IPS-18a (cell line): ENCODE data around the gene MRPL28.
A peak's percentile ranks its signal among the peaks of the same experiment; 100 is the strongest.

ENCODE experiments used
- H3K27ac ChIP-seq: one replicate; pipeline ENCODE4 v1.5.1; 2013; ENCODE audit warnings: low read length
- H3K27me3 ChIP-seq: one replicate; pipeline ENCODE4 v1.6.1; 2013; ENCODE audit warnings: mild to moderate bottlenecking, low read length; ENCODE audit not compliant: control insufficient read depth, insufficient read depth
- H3K36me3 ChIP-seq: one replicate; pipeline ENCODE4 v1.6.1; 2013; ENCODE audit warnings: low read depth, low read length; ENCODE audit not compliant: control insufficient read depth
- H3K4me1 ChIP-seq: one replicate; pipeline ENCODE4 v1.6.1; 2013; ENCODE audit warnings: low read depth, low read length; ENCODE audit not compliant: control insufficient read depth
- H3K4me3 ChIP-seq: one replicate; pipeline ENCODE4 v1.5.1; 2013; ENCODE audit warnings: low read length
- H3K9ac ChIP-seq: one replicate; pipeline ENCODE4 v1.6.1; 2013; ENCODE audit warnings: mild to moderate bottlenecking, low read length, moderate library complexity
- H3K9me3 ChIP-seq: one replicate; pipeline ENCODE4 v1.6.1; 2013; ENCODE audit warnings: low read depth, low read length; ENCODE audit not compliant: control insufficient read depth

MRPL28 gene

GRCh38 chr16:376817-377418, 6.6 kb upstream of the MRPL28 start:
- Histone ChIP-seq H3K9me3 (no peaks in the 10 kb centered on the region), H3K27ac (no peak overlapping the region), H3K36me3 (peaks cover 38% of the 10 kb centered on the region), H3K9ac (no peak overlapping the region), H3K27me3 (no peaks in the 10 kb centered on the region), H3K4me1 (no peaks in the 10 kb centered on the region), H3K4me3 (no peak overlapping the region)

GRCh38 chr16:375927-376816, 5.8 kb upstream of the MRPL28 start:
- Histone ChIP-seq H3K36me3 (peaks cover 44% of the 10 kb centered on the region), H3K4me1 (no peaks in the 10 kb centered on the region), H3K4me3 (no peak overlapping the region), H3K27me3 (no peaks in the 10 kb centered on the region), H3K27ac (no peak overlapping the region), H3K9ac (no peak overlapping the region), H3K9me3 (no peaks in the 10 kb centered on the region)

DNA sequence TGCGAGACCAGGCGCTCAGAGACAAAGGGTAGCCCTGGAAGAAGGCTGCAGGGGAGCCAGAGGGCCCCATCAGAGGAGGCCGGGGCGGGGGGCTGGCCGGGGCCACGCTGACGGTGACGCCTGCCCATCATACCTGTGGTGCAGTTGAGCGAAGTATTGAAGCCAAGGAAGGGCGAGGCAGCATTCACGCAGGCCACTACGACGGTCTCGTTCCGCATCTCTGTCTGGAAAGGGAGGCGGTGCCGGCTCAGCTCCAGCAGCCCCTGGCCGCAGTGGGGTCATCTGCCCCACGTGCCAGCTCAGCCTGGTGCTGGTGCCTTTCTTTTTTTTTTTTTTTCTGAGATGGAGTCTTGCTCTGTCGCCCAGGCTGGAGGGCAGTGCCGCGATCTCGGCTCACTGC, 4.9 kb upstream of the MRPL28 start:
- H3K27ac ChIP-seq, result no peak overlapping the region
- no peak overlapping the region for H3K4me3 ChIP-seq
- no peaks in the 10 kb centered on the region for H3K27me3 ChIP-seq
- H3K9ac ChIP-seq, result no peak overlapping the region
- H3K9me3 ChIP-seq, result no peaks in the 10 kb centered on the region
- no peaks in the 10 kb centered on the region for H3K4me1 ChIP-seq
- peaks cover 44% of the 10 kb centered on the region for H3K36me3 ChIP-seq

GRCh38 chr16:374616-374926, 4.2 kb upstream of the MRPL28 start:
- no peaks in the 10 kb centered on the region for H3K27me3 ChIP-seq
- H3K9ac ChIP-seq, result no peak overlapping the region
- no peaks in the 10 kb centered on the region for H3K4me1 ChIP-seq
- peaks cover 44% of the 10 kb centered on the region for H3K36me3 ChIP-seq
- H3K4me3 ChIP-seq, result no peak overlapping the region
- H3K9me3 ChIP-seq, result no peaks in the 10 kb centered on the region
- no peak overlapping the region for H3K27ac ChIP-seq

DNA sequence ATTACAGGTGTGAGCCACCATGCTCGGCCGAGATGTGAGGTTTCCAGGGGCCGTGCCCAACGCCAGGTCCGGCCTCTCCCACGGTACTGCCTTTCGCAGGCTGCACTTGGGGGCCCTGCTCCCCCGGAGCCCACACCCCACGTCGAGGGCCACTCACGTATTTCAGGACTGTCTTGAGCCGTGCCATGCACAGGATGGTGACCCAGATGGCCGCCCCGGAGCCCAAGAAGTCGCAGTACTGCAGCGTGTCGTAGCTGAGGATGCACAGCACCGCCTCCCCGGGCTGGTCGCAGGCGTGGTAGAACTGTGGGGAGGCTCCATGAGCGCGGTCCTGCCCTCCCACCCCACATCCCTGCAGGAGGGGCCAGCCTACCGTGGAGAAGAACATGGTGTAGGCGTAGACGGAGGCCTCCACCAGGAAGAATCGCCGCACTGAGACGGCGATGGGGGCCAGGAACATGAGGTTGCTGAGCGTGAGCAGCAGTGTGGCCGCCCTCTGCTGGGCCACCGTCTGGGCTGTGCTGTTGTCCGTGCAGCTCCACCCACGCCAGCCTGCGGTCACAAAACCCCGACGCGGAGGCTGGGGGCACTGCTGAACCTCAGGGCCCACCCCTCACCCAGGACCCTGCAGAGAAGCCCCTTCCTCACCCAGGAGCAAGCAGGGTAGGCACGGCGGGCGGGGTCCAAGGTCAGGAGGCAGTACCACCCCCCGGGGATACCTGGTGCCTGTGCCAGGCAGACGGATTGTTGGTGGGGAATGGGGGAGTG, 3.7 kb upstream of the MRPL28 start:
- Histone ChIP-seq H3K4me1 (no peaks in the 10 kb centered on the region), H3K9me3 (no peaks in the 10 kb centered on the region), H3K27me3 (no peaks in the 10 kb centered on the region), H3K4me3 (no peak overlapping the region), H3K36me3 (peaks cover 45% of the 10 kb centered on the region), H3K9ac (no peak overlapping the region), H3K27ac (no peak overlapping the region)

- Histone ChIP-seq H3K27ac (no peak overlapping the region), H3K9me3 (no peaks in the 10 kb centered on the region), H3K9ac (no peak overlapping the region), H3K27me3 (no peaks in the 10 kb centered on the region), H3K36me3 (peaks cover 54% of the 10 kb centered on the region), H3K4me1 (no peaks in the 10 kb centered on the region), H3K4me3 (no peak overlapping the region)
Observed at GRCh38 chr16:373020-373598, 2.8 kb upstream of the MRPL28 start.

DNA sequence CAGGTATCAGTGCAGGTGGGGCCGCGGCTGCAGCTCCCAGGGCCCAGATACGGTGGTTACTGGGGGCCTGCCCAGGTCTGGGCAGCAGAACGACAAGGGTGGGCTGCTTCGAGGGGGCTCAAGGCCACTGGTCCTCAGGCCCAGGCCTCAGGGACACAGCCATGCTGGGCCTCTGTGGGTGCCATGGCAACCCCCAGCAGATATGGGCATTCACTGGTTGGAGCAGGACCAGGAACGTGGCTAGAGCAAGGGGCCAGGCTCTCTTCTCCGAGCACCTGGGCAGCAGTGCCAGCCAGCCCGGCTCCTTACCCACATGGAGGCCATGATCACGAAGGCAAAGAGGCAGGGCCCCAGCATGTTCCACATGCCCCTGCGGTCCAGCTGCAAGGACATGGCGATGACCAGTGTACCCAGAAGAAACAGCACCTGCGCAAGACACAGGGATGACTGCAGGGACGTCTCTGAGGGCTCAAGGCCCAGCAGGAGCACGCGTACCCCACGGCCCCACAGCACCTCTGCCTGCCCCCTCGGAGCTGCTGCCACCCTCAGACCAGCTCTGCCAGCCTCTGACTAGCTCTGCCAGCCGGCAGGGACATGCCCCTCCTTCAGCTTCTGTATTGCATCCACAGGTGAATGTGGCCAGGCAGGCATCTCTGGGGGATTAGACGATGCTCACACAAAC, 2.1 kb upstream of the MRPL28 start:
- Histone ChIP-seq H3K9me3 (no peaks in the 10 kb centered on the region), H3K9ac (no peak overlapping the region), H3K36me3 (peaks cover 61% of the 10 kb centered on the region), H3K4me1 (no peaks in the 10 kb centered on the region), H3K27me3 (no peaks in the 10 kb centered on the region), H3K4me3 (no peak overlapping the region), H3K27ac (no peak overlapping the region)

GRCh38 chr16:371515-372301, 1.4 kb upstream of the MRPL28 start:
- H3K4me3 ChIP-seq, result no peak overlapping the region
- no peak overlapping the region for H3K27ac ChIP-seq
- peaks cover 63% of the 10 kb centered on the region for H3K36me3 ChIP-seq
- no peaks in the 10 kb centered on the region for H3K9me3 ChIP-seq
- no peak overlapping the region for H3K9ac ChIP-seq
- no peaks in the 10 kb centered on the region for H3K4me1 ChIP-seq
- no peaks in the 10 kb centered on the region for H3K27me3 ChIP-seq

DNA sequence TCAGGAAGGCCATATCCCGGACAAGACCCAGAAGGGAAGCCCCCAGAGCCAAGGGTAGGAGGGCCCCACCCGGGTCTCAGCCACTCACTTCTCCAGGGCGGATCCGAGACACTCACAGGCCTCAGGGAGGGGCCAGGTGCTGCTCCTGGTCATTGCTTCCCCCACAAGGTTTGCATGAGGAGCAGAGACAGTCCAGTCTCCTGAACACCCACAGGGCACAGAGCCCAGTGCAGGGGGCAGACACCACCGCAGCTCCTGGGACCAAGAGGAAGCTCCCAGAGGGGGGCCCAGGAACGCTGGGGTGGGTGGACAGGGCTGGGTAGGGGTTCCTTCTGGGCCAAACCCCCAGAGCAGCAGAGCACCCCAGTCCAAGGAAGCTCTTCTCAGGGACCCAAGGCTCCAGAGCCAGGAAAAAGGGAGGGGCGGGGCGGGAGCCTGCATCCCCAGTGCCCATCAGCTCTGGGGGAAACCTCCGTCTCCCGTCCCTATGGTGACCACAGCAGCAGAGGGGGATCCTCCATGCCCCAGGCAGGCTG, 709 bp upstream of the MRPL28 start:
- no peaks in the 10 kb centered on the region for H3K9me3 ChIP-seq
- H3K27me3 ChIP-seq, result no peaks in the 10 kb centered on the region
- H3K27ac ChIP-seq, result no peak overlapping the region
- H3K4me1 ChIP-seq, result no peaks in the 10 kb centered on the region
- peak overlapping the region; percentile 30 for H3K4me3 ChIP-seq
- no peak overlapping the region for H3K9ac ChIP-seq
- H3K36me3 ChIP-seq, result peaks cover 60% of the 10 kb centered on the region

DNA sequence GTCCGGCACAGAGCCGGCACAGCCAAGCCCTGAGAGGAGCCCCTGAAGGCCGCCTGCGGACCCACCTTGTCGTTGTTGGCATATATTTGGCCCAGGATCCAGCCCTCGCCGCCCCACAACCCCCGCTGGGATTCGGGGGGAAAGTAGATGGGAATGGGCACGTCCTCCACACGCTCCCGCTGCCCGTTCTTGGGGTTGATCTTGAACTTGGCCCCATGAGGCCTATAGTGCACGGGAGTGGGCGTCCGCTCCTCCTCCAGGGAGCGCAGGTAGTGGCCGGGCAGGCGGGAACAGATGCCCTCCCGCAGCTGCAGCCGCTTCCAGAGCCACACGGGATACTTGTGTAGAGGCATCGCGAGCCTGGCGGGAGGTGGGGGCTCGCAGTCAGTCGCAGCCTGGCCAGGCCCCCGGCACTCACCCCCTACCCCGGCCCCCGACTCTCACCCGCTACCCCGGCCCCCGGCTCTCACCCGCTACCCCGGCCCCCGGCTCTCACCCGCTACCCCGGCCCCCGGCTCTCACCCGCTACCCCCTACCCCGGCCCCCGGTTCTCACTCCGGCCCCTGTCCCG, 387 bp downstream of the MRPL28 start:
- no peaks in the 10 kb centered on the region for H3K4me1 ChIP-seq
- no peaks in the 10 kb centered on the region for H3K27me3 ChIP-seq
- peak overlapping the region; percentile 39 for H3K9ac ChIP-seq
- no peaks in the 10 kb centered on the region for H3K9me3 ChIP-seq
- peak overlapping the region; percentile 64 for H3K4me3 ChIP-seq
- H3K36me3 ChIP-seq, result peaks cover 54% of the 10 kb centered on the region
- no peak overlapping the region for H3K27ac ChIP-seq
